Loucy (cell line): Measurements from ENCODE around the gene PCSK2.

ENCODE experiments used
- H2AFZ ChIP-seq: fragments of 200-600 bp; sonication (generic); 2 replicates; pipeline ENCODE4 v1.6.0; 2016; ENCODE audit warnings: antibody characterized with exemption, mild to moderate bottlenecking, low read length, moderate library complexity
- H3F3A ChIP-seq: fragments of 200-600 bp; 2 replicates; pipeline ENCODE4 v1.6.0; 2016; ENCODE audit warnings: antibody characterized with exemption, low read depth, mild to moderate bottlenecking
- H3K27me3 ChIP-seq: fragments of 200-600 bp; sonication (generic); 2 replicates; pipeline ENCODE4 v1.6.1; 2014; ENCODE audit warnings: low read length, mild to moderate bottlenecking; ENCODE audit not compliant: insufficient read depth, poor library complexity, severe bottlenecking
- H3K36me3 ChIP-seq: fragments of 200-600 bp; sonication (generic); 2 replicates; pipeline ENCODE4 v1.6.1; 2016; ENCODE audit warnings: low read length; ENCODE audit not compliant: insufficient read depth
- H3K4me1 ChIP-seq: fragments of 200-600 bp; sonication (generic); 2 replicates; pipeline ENCODE4 v1.5.1; 2014; ENCODE audit warnings: low read length, mild to moderate bottlenecking; ENCODE audit not compliant: insufficient read depth, poor library complexity, severe bottlenecking
- H3K4me2 ChIP-seq: fragments of 200-600 bp; sonication (generic); 2 replicates; pipeline ENCODE4 v1.6.0; 2014; ENCODE audit warnings: antibody characterized with exemption, low read length, low read depth, mild to moderate bottlenecking; ENCODE audit not compliant: poor library complexity, severe bottlenecking
- H3K4me3 ChIP-seq: fragments of 200-600 bp; sonication (generic); 2 replicates; pipeline ENCODE4 v1.5.1; 2014; ENCODE audit warnings: low read length, mild to moderate bottlenecking, mixed read lengths; ENCODE audit not compliant: poor library complexity, severe bottlenecking
- H3K79me2 ChIP-seq: fragments of 200-600 bp; sonication (generic); 2 replicates; pipeline ENCODE4 v1.6.1; 2014; ENCODE audit warnings: low read length; ENCODE audit not compliant: insufficient read depth
- H3K9ac ChIP-seq: fragments of 200-600 bp; sonication (generic); 2 replicates; pipeline ENCODE4 v1.6.0; 2014; ENCODE audit warnings: mild to moderate bottlenecking, low read depth, low read length, moderate library complexity; ENCODE audit not compliant: poor library complexity, severe bottlenecking
- H3K9me2 ChIP-seq: fragments of 200-600 bp; sonication (generic); replicated peaks from 2 replicates; pipeline ENCODE4 v1.6.1; 2016; ENCODE audit warnings: low read depth, low read length, mixed read lengths
- H3K9me3 ChIP-seq: fragments of 200-600 bp; sonication (generic); 2 replicates; pipeline ENCODE4 v1.6.1; 2014; ENCODE audit warnings: mild to moderate bottlenecking, antibody characterized with exemption, low read length, low read depth; ENCODE audit not compliant: insufficient read depth
- H4K20me1 ChIP-seq: fragments of 200-600 bp; sonication (generic); 2 replicates; pipeline ENCODE4 v1.6.0; 2014; ENCODE audit warnings: antibody characterized with exemption, low read length, mild to moderate bottlenecking; ENCODE audit not compliant: insufficient read depth, poor library complexity, severe bottlenecking
- CTCF ChIP-seq: fragments of 200-600 bp; sonication (generic); conservative IDR thresholded peaks from 2 replicates; pipeline ENCODE4 v1.5.1; 2014; ENCODE audit warnings: mild to moderate bottlenecking, antibody characterized with exemption, low read length
- EZH2phosphoT487 ChIP-seq: fragments of 200-600 bp; IDR thresholded peaks from 2 replicates; pipeline ENCODE4 v1.6.1; 2018; ENCODE audit warnings: antibody characterized with exemption, mild to moderate bottlenecking, moderate library complexity, borderline replicate concordance

Gene PCSK2

GRCh38 chr20:17534077-17534476 is 307.2 kb downstream of the PCSK2 start:
- H3K79me2 ChIP-seq = no peaks in the 10 kb centered on the region
- TF ChIP-seq EZH2phosphoT487 (no peak), CTCF (no peak)
- no peaks in the 10 kb centered on the region for H3K9me2 ChIP-seq
- H3K4me2 ChIP-seq = peak overlapping the region; percentile 33
- H4K20me1 ChIP-seq = no peaks in the 10 kb centered on the region
- no peak overlapping the region for H3K4me3 ChIP-seq
- H2AFZ ChIP-seq = peak overlapping the region; percentile 81; the same call in 1 of the 2 replicates
- no peaks in the 10 kb centered on the region for H3K9me3 ChIP-seq
- H3K36me3 ChIP-seq = no peaks in the 10 kb centered on the region
- no peaks in the 10 kb centered on the region for H3F3A ChIP-seq
- H3K4me1 ChIP-seq = peaks cover 18% of the 10 kb centered on the region
- peak overlapping the region; percentile 10 for H3K9ac ChIP-seq
- H3K27me3 ChIP-seq = no peaks in the 10 kb centered on the region
